ENCODE measurements around the gene SDF4.
A peak's percentile ranks its signal among the peaks of the same experiment; 100 is the strongest.

The SDF4 gene, protein sequence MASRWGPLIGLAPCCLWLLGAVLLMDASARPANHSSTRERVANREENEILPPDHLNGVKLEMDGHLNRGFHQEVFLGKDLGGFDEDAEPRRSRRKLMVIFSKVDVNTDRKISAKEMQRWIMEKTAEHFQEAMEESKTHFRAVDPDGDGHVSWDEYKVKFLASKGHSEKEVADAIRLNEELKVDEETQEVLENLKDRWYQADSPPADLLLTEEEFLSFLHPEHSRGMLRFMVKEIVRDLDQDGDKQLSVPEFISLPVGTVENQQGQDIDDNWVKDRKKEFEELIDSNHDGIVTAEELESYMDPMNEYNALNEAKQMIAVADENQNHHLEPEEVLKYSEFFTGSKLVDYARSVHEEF

GRCh38 chr1:1231400-1232207 is at the start of gene SDF4:
Gene SDF4, minus strand, starts transcription at chr1:1232001. Its CDS starts 3,229 bp downstream, at chr1:1228772.
- peak; percentile 96 for DNase-seq (ENCODE audit: low read depth)

DNA sequence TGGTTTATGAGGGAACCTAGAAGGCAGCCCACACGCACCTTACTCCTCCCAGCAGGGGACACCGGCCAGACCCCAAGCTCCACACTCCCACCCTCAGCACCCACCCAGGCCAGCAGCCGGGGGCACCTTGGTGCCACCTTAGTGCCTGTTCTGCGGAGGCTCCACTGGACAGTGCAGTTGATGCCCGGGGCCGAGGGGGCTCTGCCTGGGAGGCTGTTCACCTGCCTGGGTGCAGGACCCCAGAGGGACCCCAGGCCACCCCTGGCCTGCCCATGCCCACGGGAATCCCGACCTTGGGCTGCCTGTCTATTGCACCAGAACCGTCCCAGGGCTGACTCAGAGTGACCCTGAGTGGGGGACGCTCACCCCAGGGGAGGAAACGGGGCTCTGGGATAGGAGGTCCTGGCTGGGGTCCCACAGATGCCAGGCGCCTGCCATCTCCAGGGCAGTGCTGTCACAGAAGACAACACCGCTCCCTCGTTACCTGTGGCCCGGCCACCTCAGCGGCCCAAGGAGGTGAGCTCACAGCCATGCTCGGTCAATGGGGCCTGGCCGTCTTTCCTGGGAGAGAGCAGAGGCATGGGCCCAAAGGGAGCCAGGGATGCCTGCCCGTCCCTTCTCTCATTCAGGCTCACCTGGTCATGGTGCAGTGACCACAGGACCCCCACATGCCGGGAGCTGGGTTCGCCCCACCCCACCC is 49.1 kb upstream of the SDF4 start:
- DNase-seq (ENCODE audit: low read depth): no peak

- no peak for DNase-seq (ENCODE audit: low read depth)
Measured at GRCh38 chr1:1279028-1279427, 47.2 kb upstream of the SDF4 start.

- no peak for DNase-seq (ENCODE audit: low read depth)
Measured at GRCh38 chr1:1278620-1279019, 46.8 kb upstream of the SDF4 start.

GRCh38 chr1:1275836-1276235 is 44.0 kb upstream of the SDF4 start:
- no peak for DNase-seq (ENCODE audit: low read depth)

DNA sequence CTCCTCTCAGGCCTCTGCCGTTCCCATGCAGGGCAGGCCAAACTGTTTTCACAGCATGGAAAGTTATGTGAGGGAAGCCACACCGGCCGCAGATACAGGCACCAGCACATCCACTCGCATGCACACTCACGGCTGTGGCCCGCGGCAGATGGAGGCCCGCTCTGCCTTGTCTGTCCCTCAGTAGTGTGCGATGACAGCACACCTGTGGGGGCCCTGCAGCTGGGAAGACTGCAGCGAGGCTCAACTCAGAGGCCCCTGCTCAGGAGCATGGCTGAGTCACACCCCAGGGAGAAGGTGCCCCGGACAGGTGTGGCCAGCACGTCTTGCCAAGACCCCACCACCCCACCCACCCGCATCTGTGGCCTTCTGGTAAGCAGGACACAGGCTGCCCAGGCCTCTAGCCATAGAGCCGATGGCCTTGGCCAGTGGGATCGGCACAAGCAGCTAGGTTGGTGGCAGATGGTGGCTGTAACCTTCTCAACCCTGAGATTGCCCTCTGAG is 43.2 kb upstream of the SDF4 start:
- no peak for DNase-seq (ENCODE audit: low read depth)

GRCh38 chr1:1274299-1274930 is 42.6 kb upstream of the SDF4 start:
- no peak for DNase-seq (ENCODE audit: low read depth)

DNA sequence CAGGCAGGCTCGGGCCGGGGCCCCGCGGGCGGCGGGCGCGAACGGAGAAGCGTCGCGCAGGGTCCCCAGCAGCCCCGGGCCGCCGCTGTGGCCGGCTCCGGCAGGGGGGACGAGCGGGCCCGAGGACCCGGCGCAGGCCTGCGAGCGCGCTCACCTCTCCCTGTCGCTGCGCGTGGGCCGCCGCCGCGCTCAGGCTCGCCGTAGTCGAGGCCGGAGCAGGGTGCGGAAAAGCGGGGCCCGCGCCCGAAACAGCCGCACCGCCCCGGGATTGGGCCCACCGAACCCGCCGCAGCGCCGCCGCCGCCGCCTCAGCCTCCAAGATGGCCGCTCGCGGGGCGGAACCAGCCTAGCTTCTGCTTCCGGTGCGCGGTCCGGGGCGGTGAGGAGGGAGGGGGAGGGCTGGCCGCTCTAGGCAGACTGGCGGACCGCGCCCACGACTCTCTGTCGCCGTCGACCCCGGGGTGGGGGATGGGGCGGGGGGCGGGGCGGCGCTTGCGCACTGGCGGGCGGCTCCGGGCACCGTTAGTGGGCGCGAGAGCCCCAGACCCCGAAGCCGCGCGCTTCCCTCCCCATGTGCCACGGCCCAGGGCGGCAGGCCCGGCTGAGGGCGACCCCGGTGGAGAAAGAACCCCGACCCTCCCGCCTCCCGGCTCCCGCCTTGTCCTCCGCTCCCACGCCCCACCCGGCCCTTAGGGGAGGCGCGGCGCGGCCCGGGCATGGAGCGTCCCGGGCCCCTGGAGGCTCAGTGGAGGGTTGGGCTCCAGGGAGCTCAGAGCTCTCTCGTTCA is 41.9 kb upstream of the SDF4 start, which contains the start of gene UBE2J2:
Gene UBE2J2, minus strand, starts transcription at position 343 of the 787 bp plus-strand sequence. CDS start 5,862 bp downstream, outside the sequence.
- DNase-seq (ENCODE audit: low read depth): peak; percentile 92

GRCh38 chr1:1273209-1273511 is 41.4 kb upstream of the SDF4 start:
- no peak for DNase-seq (ENCODE audit: low read depth)

DNA sequence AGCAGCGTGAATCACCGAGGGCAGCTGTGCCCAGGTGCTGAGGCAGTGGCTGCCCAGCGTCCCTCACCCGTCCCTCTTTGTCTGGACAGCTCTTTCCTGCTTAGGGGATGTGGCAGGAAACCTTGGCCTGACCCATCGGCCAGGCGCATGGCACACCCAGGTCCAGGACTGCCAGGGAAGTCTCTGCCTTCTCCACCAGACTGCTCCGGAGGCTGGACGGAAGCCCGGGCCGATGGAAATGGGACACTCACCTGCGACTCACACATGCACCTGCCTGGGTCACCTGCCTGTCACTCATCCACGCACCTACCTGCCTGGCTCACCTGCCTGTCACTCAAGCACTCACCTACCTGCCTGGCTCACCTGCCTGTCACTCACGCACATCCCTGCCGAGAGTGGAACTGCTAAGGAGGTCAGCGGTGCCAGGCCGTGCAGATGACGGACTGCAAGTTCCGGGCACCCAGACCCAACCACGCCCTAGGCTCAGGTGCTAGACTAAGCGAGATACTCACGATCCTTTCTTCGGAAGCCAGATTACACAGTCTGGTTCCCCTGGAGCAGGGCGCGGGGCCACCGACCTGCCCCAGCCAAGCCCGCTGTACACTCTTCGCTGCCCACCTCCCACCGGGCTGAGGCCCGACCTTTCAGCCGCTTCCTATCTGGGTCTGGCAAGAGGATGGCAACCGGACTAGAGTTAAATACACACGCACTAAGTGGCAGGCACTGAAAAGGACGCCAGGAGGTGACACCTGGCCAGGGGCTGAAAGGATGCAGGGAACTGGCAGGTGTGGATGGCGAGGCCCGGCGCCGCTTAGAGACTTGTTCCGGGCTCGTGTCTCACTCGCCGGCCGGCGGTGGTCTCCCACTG is 40.8 kb upstream of the SDF4 start:
- no peak for DNase-seq (ENCODE audit: low read depth)

DNA sequence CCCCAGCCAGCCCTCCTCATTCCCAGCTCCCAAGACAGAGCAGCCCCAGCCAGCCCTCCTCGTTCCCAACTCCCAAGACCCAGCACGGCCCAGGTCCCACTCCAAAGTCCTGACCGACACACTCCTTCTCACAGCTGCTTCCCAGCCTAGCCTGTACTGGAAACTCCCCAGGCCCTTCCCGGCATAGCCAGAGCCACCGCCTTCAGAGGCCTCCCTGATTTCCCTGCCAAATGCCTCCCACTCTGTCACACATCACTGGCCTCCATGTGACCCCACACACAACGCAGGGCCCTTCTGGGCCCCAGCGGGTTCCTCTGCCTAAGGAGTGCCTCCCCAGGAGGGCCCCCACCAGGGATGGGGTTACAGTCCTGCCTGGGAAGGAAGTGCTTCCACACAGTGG is 39.0 kb upstream of the SDF4 start:
- no peak for DNase-seq (ENCODE audit: low read depth)

GRCh38 chr1:1268284-1268682 is 36.5 kb upstream of the SDF4 start:
- DNase-seq (ENCODE audit: low read depth): no peak

DNA sequence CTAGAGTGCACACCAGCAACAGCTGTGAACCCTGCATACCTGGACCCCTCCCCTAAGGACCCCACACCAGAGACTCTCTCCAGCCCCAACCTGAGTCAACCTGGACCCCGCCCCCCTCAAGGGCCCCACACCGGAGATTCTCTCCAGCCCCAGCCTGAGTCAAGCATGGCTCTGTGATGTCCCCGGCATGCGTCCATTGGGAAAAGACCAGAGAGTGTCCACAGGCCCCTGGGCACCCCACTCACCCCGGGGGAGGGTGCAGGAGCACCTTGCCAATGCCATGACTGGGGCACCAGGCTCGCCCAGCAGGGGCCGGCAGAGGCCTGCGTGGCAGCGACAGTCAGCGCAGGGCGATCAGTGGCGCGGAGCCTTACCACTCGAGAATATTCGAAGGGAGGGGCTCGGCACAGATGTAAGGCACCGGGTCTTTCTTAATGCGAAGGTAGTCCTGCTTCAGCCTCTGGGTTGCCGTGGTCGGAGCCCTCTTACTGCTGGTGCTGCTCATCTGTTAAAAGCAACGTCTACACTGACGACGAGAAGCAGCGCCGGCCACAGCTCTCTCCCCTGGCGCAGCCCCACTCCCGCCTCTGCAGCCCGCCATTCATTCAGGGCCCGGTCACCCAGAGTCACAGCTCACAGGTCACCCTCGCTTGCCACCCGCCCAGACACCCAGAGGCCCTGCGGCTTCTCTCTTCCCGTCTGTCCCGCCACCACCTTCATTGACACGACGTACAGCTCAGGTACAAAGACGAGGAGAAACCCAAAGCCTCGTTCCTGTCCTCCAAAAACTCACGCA is 35.9 kb upstream of the SDF4 start:
- DNase-seq (ENCODE audit: low read depth): no peak

GRCh38 chr1:1264868-1265272 is 33.1 kb upstream of the SDF4 start:
- no peak for DNase-seq (ENCODE audit: low read depth)

GRCh38 chr1:1264026-1264425 is 32.2 kb upstream of the SDF4 start:
- no peak for DNase-seq (ENCODE audit: low read depth)

GRCh38 chr1:1262758-1263157 is 31.0 kb upstream of the SDF4 start:
- no peak for DNase-seq (ENCODE audit: low read depth)

- no peak for DNase-seq (ENCODE audit: low read depth)
Measured at GRCh38 chr1:1262071-1262470, 30.3 kb upstream of the SDF4 start.

- peak; percentile 77 for DNase-seq (ENCODE audit: low read depth)
Measured at GRCh38 chr1:1260843-1261560, 29.2 kb upstream of the SDF4 start.
